Karpas-422 (cell line): ENCODE data around the gene MBOAT1. TPM values are rescaled to one million over a fixed set of nuclear protein-coding genes. Genes with fewer than 3 reads are reported as not detected.

ENCODE experiments used
- DNase-seq: peaks from one replicate; pipeline ENCODE4 v3.0.0-alpha.2; 2015
- H2AFZ ChIP-seq: fragments of 200-600 bp; sonication (generic); 2 replicates; pipeline ENCODE4 v1.6.1; 2014; ENCODE audit warnings: antibody characterized with exemption, low read length, mixed read lengths
- H3K27ac ChIP-seq: fragments of 200-600 bp; sonication (generic); 2 replicates; pipeline ENCODE4 v1.5.1; 2014; ENCODE audit warnings: mild to moderate bottlenecking, low read length, moderate library complexity
- H3K27me3 ChIP-seq: fragments of 200-600 bp; sonication (generic); 2 replicates; pipeline ENCODE4 v1.6.1; 2014; ENCODE audit warnings: low read length, mixed read lengths
- H3K36me3 ChIP-seq: fragments of 200-600 bp; sonication (generic); 2 replicates; pipeline ENCODE4 v1.6.1; 2014; ENCODE audit warnings: low read length, mixed read lengths; ENCODE audit not compliant: insufficient read depth
- H3K4me1 ChIP-seq: fragments of 200-600 bp; sonication (generic); 2 replicates; pipeline ENCODE4 v1.6.1; 2014; ENCODE audit warnings: mild to moderate bottlenecking, low read length, mixed read lengths
- H3K4me2 ChIP-seq: fragments of 200-600 bp; sonication (generic); 2 replicates; pipeline ENCODE4 v1.6.1; 2014; ENCODE audit warnings: low read length, low read depth, mild to moderate bottlenecking; ENCODE audit not compliant: poor library complexity, severe bottlenecking
- H3K4me3 ChIP-seq: fragments of 200-600 bp; sonication (generic); 2 replicates; pipeline ENCODE4 v1.5.1; 2014; ENCODE audit warnings: mild to moderate bottlenecking, antibody characterized with exemption, low read length, mixed read lengths
- H3K79me2 ChIP-seq: fragments of 200-600 bp; sonication (generic); 2 replicates; pipeline ENCODE4 v1.6.1; 2014; ENCODE audit warnings: mild to moderate bottlenecking, low read length, mixed read lengths
- H3K9ac ChIP-seq: fragments of 200-600 bp; sonication (generic); 2 replicates; pipeline ENCODE4 v1.6.0; 2014; ENCODE audit warnings: low read length
- H3K9me2 ChIP-seq: fragments of 200-600 bp; sonication (generic), shearing (Covaris generic); replicated peaks from 2 replicates; pipeline ENCODE4 v1.6.0; 2014; ENCODE audit warnings: mild to moderate bottlenecking, low read length, moderate library complexity; ENCODE audit not compliant: insufficient read depth
- H3K9me3 ChIP-seq: fragments of 300-700, 200-600 bp; sonication (generic); 2 replicates; pipeline ENCODE4 v1.6.1; 2014; ENCODE audit warnings: low read length, mixed read lengths
- H4K20me1 ChIP-seq: fragments of 200-600 bp; sonication (generic); 2 replicates; pipeline ENCODE4 v1.6.1; 2014; ENCODE audit warnings: mild to moderate bottlenecking, antibody characterized with exemption, low read length, low read depth; ENCODE audit not compliant: insufficient read depth
- total RNA-seq: library from RNA; depleted of rRNA; stranded (reverse); fragments of >200 nt; shearing (Covaris generic); gene quantifications from 2 replicates; pipeline ENCODE4 v1.2.3, GENCODE V29; 2014; ENCODE audit warnings: low replicate concordance

MBOAT1 gene
- total RNA-seq, 1 experiment from 2014 or later: not detected

DNA sequence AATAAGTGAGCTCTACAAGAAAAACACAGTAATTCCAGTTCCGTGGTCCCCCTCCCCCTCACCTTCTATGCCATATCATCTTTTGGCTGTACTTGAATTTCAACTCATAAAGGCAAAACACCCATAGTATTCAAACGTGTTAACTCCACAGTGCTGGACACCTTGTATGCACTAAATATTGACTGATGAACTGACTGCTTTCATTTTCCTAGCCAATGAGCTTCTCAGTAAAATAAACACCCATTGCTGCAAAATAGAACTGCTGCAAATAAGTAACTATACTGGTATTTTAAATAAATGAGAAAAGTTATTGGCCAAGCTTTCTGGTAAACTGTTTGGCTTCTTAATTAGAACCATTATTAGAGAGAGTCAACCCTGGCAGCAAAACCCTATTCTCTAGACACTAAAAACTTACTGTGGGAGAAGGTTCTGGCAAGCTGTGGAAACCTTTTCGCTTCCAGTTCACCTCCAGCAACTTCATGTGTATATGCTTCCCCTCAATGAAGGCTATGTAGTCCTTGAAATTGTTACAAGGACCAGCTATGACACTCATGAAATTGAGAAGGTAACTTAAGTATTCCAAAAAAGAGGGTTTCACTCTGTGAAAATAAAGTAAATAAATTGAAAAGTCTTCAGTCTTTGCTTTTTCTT lies 86.0 kb downstream of the MBOAT1 start:
- Histone ChIP-seq H3K9me3 (no peaks in the 10 kb centered on the region), H3K36me3 (no peaks in the 10 kb centered on the region), H3K27ac (no peak overlapping the region), H4K20me1 (no peaks in the 10 kb centered on the region), H3K9ac (no peak overlapping the region), H3K4me2 (no peak overlapping the region), H2AFZ (no peak overlapping the region), H3K4me1 (no peaks in the 10 kb centered on the region), H3K27me3 (no peaks in the 10 kb centered on the region), H3K79me2 (no peaks in the 10 kb centered on the region), H3K4me3 (no peak overlapping the region), H3K9me2 (no peaks in the 10 kb centered on the region)
- DNase-seq: no peak

GRCh38 chr6:20124545-20124944 lies 87.7 kb downstream of the MBOAT1 start:
- Histone ChIP-seq H2AFZ (no peak overlapping the region), H3K4me3 (no peak overlapping the region), H3K79me2 (no peaks in the 10 kb centered on the region), H3K27me3 (no peaks in the 10 kb centered on the region), H3K9me3 (no peaks in the 10 kb centered on the region), H3K9ac (no peak overlapping the region), H4K20me1 (no peaks in the 10 kb centered on the region), H3K4me1 (no peaks in the 10 kb centered on the region), H3K4me2 (no peak overlapping the region), H3K9me2 (no peaks in the 10 kb centered on the region), H3K27ac (no peak overlapping the region), H3K36me3 (no peaks in the 10 kb centered on the region)
- no peak for DNase-seq

DNA sequence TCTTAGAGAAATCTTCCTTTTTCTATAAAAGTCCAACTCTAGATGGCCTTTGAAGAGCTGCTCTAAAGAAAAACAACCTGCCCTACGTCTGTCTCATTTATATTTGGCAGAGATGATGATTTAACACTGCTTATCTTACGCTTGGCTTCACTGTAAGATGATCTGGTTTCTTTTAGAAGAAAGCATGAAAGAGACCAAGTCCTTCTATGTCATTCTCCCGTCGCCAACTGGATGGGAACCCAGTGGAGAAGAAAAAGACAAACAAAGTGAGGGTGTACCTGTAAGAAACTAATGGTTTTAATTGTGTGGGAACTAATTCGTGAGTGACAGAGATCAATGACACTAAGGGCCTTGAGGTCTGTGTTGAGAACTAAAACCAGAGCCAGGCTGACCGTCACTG lies 92.8 kb downstream of the MBOAT1 start:
- Histone ChIP-seq H2AFZ (no peak overlapping the region), H3K4me2 (no peak overlapping the region), H3K79me2 (no peaks in the 10 kb centered on the region), H3K27me3 (no peaks in the 10 kb centered on the region), H3K27ac (no peak overlapping the region), H4K20me1 (no peaks in the 10 kb centered on the region), H3K4me1 (no peaks in the 10 kb centered on the region), H3K4me3 (no peak overlapping the region), H3K9me3 (no peaks in the 10 kb centered on the region), H3K36me3 (no peaks in the 10 kb centered on the region), H3K9ac (no peak overlapping the region), H3K9me2 (no peaks in the 10 kb centered on the region)
- no peak for DNase-seq

- H3K27me3 ChIP-seq: no peaks in the 10 kb centered on the region
- H3K9me3 ChIP-seq: no peaks in the 10 kb centered on the region
- no peak overlapping the region for H3K4me3 ChIP-seq
- H3K9me2 ChIP-seq: no peaks in the 10 kb centered on the region
- H4K20me1 ChIP-seq: no peaks in the 10 kb centered on the region
- DNase-seq: no peak
- H3K79me2 ChIP-seq: no peaks in the 10 kb centered on the region
- H3K36me3 ChIP-seq: no peaks in the 10 kb centered on the region
- H2AFZ ChIP-seq: no peak overlapping the region
- H3K27ac ChIP-seq: no peak overlapping the region
- H3K4me2 ChIP-seq: no peak overlapping the region
- no peaks in the 10 kb centered on the region for H3K4me1 ChIP-seq
- H3K9ac ChIP-seq: no peak overlapping the region
Measured at GRCh38 chr6:20118892-20119291, 93.4 kb downstream of the MBOAT1 start.

GRCh38 chr6:20117474-20117873 lies 94.8 kb downstream of the MBOAT1 start:
- Histone ChIP-seq H3K4me3 (no peak overlapping the region), H3K4me2 (no peak overlapping the region), H3K27me3 (no peaks in the 10 kb centered on the region), H3K9ac (no peak overlapping the region), H3K27ac (no peak overlapping the region), H3K4me1 (no peaks in the 10 kb centered on the region), H4K20me1 (no peaks in the 10 kb centered on the region), H2AFZ (no peak overlapping the region), H3K9me3 (no peaks in the 10 kb centered on the region), H3K9me2 (no peaks in the 10 kb centered on the region), H3K79me2 (no peaks in the 10 kb centered on the region), H3K36me3 (no peaks in the 10 kb centered on the region)
- no peak for DNase-seq

- no peaks in the 10 kb centered on the region for H3K27me3 ChIP-seq
- no peaks in the 10 kb centered on the region for H3K9me3 ChIP-seq
- no peak overlapping the region for H3K27ac ChIP-seq
- H3K9me2 ChIP-seq: no peaks in the 10 kb centered on the region
- H3K4me1 ChIP-seq: no peaks in the 10 kb centered on the region
- no peak overlapping the region for H3K4me3 ChIP-seq
- H3K36me3 ChIP-seq: no peaks in the 10 kb centered on the region
- no peak overlapping the region for H3K9ac ChIP-seq
- H3K79me2 ChIP-seq: no peaks in the 10 kb centered on the region
- no peaks in the 10 kb centered on the region for H4K20me1 ChIP-seq
- no peak for DNase-seq
- H2AFZ ChIP-seq: no peak overlapping the region
- no peak overlapping the region for H3K4me2 ChIP-seq
Measured at GRCh38 chr6:20116792-20117191, 95.5 kb downstream of the MBOAT1 start.

DNA sequence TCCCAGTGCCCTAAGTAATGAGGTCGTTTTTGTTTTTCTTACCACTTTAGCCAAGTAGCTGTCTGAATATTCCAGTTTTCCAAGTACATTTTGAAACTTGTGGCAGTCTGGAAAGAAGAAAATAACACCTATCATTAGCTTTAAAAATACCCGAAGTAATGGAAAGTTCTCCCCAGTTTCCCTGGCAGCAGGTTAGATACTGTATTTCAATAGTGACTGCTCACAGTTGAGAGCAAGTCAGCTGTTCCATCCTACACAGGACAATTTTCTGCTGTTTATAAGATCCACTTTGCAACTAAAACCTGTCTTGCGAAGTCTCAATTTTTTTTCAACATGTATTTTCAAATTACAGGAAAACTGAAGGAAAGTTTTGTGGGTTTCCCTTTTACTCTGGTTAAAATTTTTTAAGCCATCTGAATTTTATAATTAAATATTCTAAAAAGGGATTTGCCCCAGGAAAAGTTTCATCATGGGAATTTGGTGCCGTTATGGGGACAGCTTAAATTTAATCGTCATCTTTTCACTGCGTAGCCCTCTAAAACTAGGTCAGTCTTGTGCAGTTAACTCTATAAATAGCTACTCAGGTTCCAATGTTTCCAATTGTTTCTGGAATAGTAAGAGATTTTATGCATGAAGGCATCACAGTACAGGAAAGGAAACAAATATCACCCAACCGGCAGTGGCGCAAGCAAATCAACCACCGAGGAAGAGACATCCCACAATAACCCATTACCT lies 96.9 kb downstream of the MBOAT1 start:
- H3K4me1 ChIP-seq: no peaks in the 10 kb centered on the region
- DNase-seq: no peak
- no peak overlapping the region for H2AFZ ChIP-seq
- H3K27ac ChIP-seq: no peak overlapping the region
- H3K27me3 ChIP-seq: no peaks in the 10 kb centered on the region
- H4K20me1 ChIP-seq: no peaks in the 10 kb centered on the region
- H3K9me2 ChIP-seq: no peaks in the 10 kb centered on the region
- H3K9me3 ChIP-seq: no peaks in the 10 kb centered on the region
- H3K9ac ChIP-seq: no peak overlapping the region
- H3K36me3 ChIP-seq: no peaks in the 10 kb centered on the region
- no peak overlapping the region for H3K4me3 ChIP-seq
- no peak overlapping the region for H3K4me2 ChIP-seq
- H3K79me2 ChIP-seq: no peaks in the 10 kb centered on the region

DNA sequence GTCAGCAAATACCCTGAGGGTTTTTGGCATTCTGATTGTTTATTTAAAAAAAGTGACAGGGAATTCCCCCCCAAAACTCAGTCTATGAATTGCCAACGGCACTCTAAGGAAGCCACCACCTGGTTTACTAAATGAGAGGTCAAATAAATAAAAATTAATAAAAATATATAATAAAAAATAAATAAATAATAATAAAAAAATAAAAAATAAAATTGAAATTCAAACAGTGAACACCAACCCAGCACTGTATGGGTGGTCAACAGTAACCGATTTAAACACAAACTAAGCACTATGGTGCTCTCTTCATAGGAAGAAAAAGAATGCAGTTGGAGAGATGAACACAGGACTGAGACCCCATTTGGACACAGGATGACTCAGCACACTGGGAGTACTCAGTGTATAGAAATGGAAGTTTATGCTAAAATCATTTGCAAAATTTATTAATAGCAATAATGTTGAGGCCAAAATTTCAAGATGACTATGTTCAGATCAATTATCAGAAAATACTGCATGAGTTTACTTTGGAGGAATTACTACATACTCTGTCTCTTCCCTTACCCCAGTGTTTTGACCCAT lies 98.5 kb downstream of the MBOAT1 start:
- Histone ChIP-seq H3K9me3 (no peaks in the 10 kb centered on the region), H3K79me2 (no peaks in the 10 kb centered on the region), H3K4me2 (no peak overlapping the region), H3K4me1 (no peaks in the 10 kb centered on the region), H3K4me3 (no peak overlapping the region), H3K9ac (no peak overlapping the region), H3K27ac (no peak overlapping the region), H3K36me3 (no peaks in the 10 kb centered on the region), H3K9me2 (no peaks in the 10 kb centered on the region), H4K20me1 (no peaks in the 10 kb centered on the region), H2AFZ (no peak overlapping the region), H3K27me3 (no peaks in the 10 kb centered on the region)
- no peak for DNase-seq
